Brain microvascular endothelial cell (primary cell): ENCODE data around the gene PDE6B.

Experiments used
- DNase-seq: peaks from one replicate; pipeline ENCODE4 v3.0.0-alpha.2; 2020
- H3K27ac ChIP-seq: fragments of 250-450 bp; sonication (Bioruptor Pico); 2 replicates; pipeline ENCODE4 v1.5.1; 2020; ENCODE audit warnings: mild to moderate bottlenecking, moderate library complexity
- H3K27me3 ChIP-seq: fragments of 250-450 bp; sonication (Bioruptor Pico); replicated peaks from 2 replicates; pipeline ENCODE4 v1.5.1; 2020; ENCODE audit warnings: mild to moderate bottlenecking
- H3K36me3 ChIP-seq: fragments of 250-450 bp; sonication (Bioruptor Pico); replicated peaks from 2 replicates; pipeline ENCODE4 v1.5.1; 2020; ENCODE audit warnings: mild to moderate bottlenecking
- H3K4me3 ChIP-seq: 2 replicates; pipeline ENCODE4 v1.5.1; 2011; ENCODE audit warnings: low read depth, mild to moderate bottlenecking, control low read depth, low read length, moderate library complexity
- CTCF ChIP-seq: IDR thresholded peaks from 2 replicates; pipeline ENCODE4 v1.5.1; 2011; ENCODE audit warnings: low read depth, mild to moderate bottlenecking, moderate library complexity, low read length, control low read depth, inconsistent platforms; ENCODE audit errors: missing control alignments
- in situ Hi-C: cut with HindIII; loops from 2 replicates; pipeline ENCODE4 v1.10.0; 2017; ENCODE audit warnings: low sequenced_read_pairs, low pct_ligation_motif_present

PDE6B gene

GRCh38 chr4:598925-599324 is 26.4 kb upstream of the PDE6B start:
- in situ Hi-C loops: no loop called here
- H3K4me3 ChIP-seq: no peak overlapping the region
- H3K36me3 ChIP-seq: no peaks in the 10 kb centered on the region
- no peaks in the 10 kb centered on the region for H3K27me3 ChIP-seq
- no peak overlapping the region for H3K27ac ChIP-seq
- DNase-seq: no peak
- no peak for TF ChIP-seq CTCF

GRCh38 chr4:600166-600565 is 25.2 kb upstream of the PDE6B start:
- Histone ChIP-seq H3K4me3 (no peak overlapping the region), H3K36me3 (no peaks in the 10 kb centered on the region), H3K27ac (no peak overlapping the region), H3K27me3 (no peaks in the 10 kb centered on the region)
- no peak for TF ChIP-seq CTCF
- in situ Hi-C loops: no loop called here
- no peak for DNase-seq

DNA sequence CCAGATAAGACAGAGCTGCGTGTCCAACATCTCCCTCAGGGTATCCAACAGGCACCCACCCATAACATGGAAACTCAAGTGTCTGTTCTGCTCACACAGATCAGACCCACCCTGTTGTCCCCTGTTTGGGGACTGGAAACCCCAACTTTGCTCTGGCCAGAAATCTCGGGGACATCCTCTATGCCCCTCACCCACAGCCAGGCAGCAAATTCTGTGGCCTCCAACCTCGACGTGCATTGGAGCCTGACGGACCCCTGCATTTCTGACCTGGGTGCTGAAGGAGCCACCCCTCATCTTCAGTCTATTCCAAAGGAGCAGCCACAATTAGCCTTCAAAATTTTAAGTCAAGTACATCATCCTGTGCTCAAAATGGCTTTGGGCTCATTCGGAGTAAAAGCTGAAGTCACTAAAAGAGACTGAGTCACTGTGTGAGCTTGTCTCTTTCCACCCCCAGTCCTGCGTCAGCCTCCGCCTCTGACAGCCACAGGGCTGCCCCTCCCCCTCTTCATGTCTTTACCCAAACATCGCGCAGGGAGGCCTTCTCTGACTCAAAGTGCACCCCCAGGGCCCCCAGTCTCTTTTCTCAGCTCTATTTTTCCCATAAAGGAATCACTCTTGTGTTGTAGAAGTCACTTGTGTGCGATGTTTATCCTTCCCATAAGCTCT is 24.4 kb upstream of the PDE6B start:
- Histone ChIP-seq H3K27me3 (no peaks in the 10 kb centered on the region), H3K36me3 (no peaks in the 10 kb centered on the region), H3K4me3 (no peak overlapping the region), H3K27ac (no peak overlapping the region)
- in situ Hi-C loops: no loop called here
- no peak for DNase-seq
- TF ChIP-seq CTCF: no peak

GRCh38 chr4:601612-602558 is 23.5 kb upstream of the PDE6B start:
- in situ Hi-C loops: no loop called here
- no peak for TF ChIP-seq CTCF
- H3K27me3 ChIP-seq: no peaks in the 10 kb centered on the region
- no peak for DNase-seq
- H3K4me3 ChIP-seq: no peak overlapping the region
- no peaks in the 10 kb centered on the region for H3K36me3 ChIP-seq
- H3K27ac ChIP-seq: no peak overlapping the region

GRCh38 chr4:602559-602942 is 22.8 kb upstream of the PDE6B start:
- Histone ChIP-seq H3K36me3 (no peaks in the 10 kb centered on the region), H3K27me3 (no peaks in the 10 kb centered on the region), H3K27ac (no peak overlapping the region), H3K4me3 (no peak overlapping the region)
- in situ Hi-C loops: no loop called here
- no peak for DNase-seq
- TF ChIP-seq CTCF: peak; percentile 48

GRCh38 chr4:604131-604530 is 21.2 kb upstream of the PDE6B start:
- no peak for TF ChIP-seq CTCF
- H3K36me3 ChIP-seq: no peaks in the 10 kb centered on the region
- in situ Hi-C loops: no loop called here
- no peak overlapping the region for H3K27ac ChIP-seq
- no peaks in the 10 kb centered on the region for H3K27me3 ChIP-seq
- DNase-seq: no peak
- no peak overlapping the region for H3K4me3 ChIP-seq
